ENCODE results near the gene GPC4. TPM values are rescaled to one million over a fixed set of nuclear protein-coding genes. Genes with fewer than 3 reads are reported as not detected.

GPC4 gene
- total RNA-seq, 2 donors from 2014 or later: 8.0 to 15.2 TPM

GRCh38 chrX:133269168-133269567, 146.1 kb downstream of the GPC4 start:
- DNase-seq (ENCODE audit: low spot score): no peak
- Histone ChIP-seq H3K4me3 (no peak overlapping the region), H3K4me1 (replicated peaks) (no peaks in the 10 kb centered on the region), H3K27ac (no peak overlapping the region), H3K9me3 (no peaks in the 10 kb centered on the region), H3K27me3 (replicated peaks; ENCODE audit: insufficient read depth) (no peaks in the 10 kb centered on the region), H3K36me3 (no peaks in the 10 kb centered on the region)
- 64% methylated on average over 2 of the region's 2 CpGs for WGBS
- intact Hi-C loops (cut with DNase I): no loop called here
- no peak for TF ChIP-seq POLR2A (IDR thresholded peaks at IDR 0.05)
- no peak for TF ChIP-seq CTCF (IDR thresholded peaks at IDR 0.05)
- TF ChIP-seq POLR2AphosphoS5 (IDR thresholded peaks at IDR 0.05): no peak

- H3K4me3 ChIP-seq: no peak overlapping the region
- no peak overlapping the region for H3K27ac ChIP-seq
- no peak for DNase-seq (ENCODE audit: low spot score)
- 98% methylated on average over 2 of the region's 2 CpGs for WGBS
- intact Hi-C loops (cut with DNase I): no loop called here
- TF ChIP-seq POLR2AphosphoS5 (IDR thresholded peaks at IDR 0.05) (no peak), POLR2A (IDR thresholded peaks at IDR 0.05) (no peak), CTCF (IDR thresholded peaks at IDR 0.05) (no peak)
- no peaks in the 10 kb centered on the region for H3K4me1 ChIP-seq (replicated peaks)
- no peaks in the 10 kb centered on the region for H3K27me3 ChIP-seq (replicated peaks; ENCODE audit: insufficient read depth)
- H3K9me3 ChIP-seq: no peaks in the 10 kb centered on the region
- no peaks in the 10 kb centered on the region for H3K36me3 ChIP-seq
These were observed 147.7 kb downstream of the GPC4 start for GRCh38 chrX:133267621-133268020.

GRCh38 chrX:133265331-133265730, 150.0 kb downstream of the GPC4 start:
- WGBS: 23% methylated on average over 12 of the region's 13 CpGs
- intact Hi-C loops (cut with DNase I): no loop called here
- no peaks in the 10 kb centered on the region for H3K36me3 ChIP-seq
- H3K9me3 ChIP-seq: no peaks in the 10 kb centered on the region
- TF ChIP-seq POLR2A (IDR thresholded peaks at IDR 0.05): no peak
- TF ChIP-seq POLR2AphosphoS5 (IDR thresholded peaks at IDR 0.05): no peak
- no peak for TF ChIP-seq CTCF (IDR thresholded peaks at IDR 0.05)
- no peak overlapping the region for H3K4me3 ChIP-seq
- no peak for DNase-seq (ENCODE audit: low spot score)
- no peaks in the 10 kb centered on the region for H3K4me1 ChIP-seq (replicated peaks)
- H3K27ac ChIP-seq: no peak overlapping the region
- H3K27me3 ChIP-seq (replicated peaks; ENCODE audit: insufficient read depth): no peaks in the 10 kb centered on the region

- TF ChIP-seq CTCF (IDR thresholded peaks at IDR 0.05) (no peak), POLR2AphosphoS5 (IDR thresholded peaks at IDR 0.05) (no peak), POLR2A (IDR thresholded peaks at IDR 0.05) (no peak)
- no peaks in the 10 kb centered on the region for H3K4me1 ChIP-seq (replicated peaks)
- H3K27me3 ChIP-seq (replicated peaks; ENCODE audit: insufficient read depth): no peaks in the 10 kb centered on the region
- H3K36me3 ChIP-seq: no peaks in the 10 kb centered on the region
- H3K4me3 ChIP-seq: no peak overlapping the region
- no peaks in the 10 kb centered on the region for H3K9me3 ChIP-seq
- no peak for DNase-seq (ENCODE audit: low spot score)
- intact Hi-C loops (cut with DNase I): no loop called here
- H3K27ac ChIP-seq: no peak overlapping the region
These were observed 156.8 kb downstream of the GPC4 start for GRCh38 chrX:133258481-133258880.

- Histone ChIP-seq H3K27me3 (replicated peaks; ENCODE audit: insufficient read depth) (no peaks in the 10 kb centered on the region), H3K4me1 (replicated peaks) (no peaks in the 10 kb centered on the region), H3K4me3 (no peak overlapping the region), H3K9me3 (no peaks in the 10 kb centered on the region), H3K36me3 (no peaks in the 10 kb centered on the region), H3K27ac (no peak overlapping the region)
- DNase-seq (ENCODE audit: low spot score): no peak
- TF ChIP-seq POLR2A (IDR thresholded peaks at IDR 0.05): no peak
- TF ChIP-seq CTCF (IDR thresholded peaks at IDR 0.05): no peak
- TF ChIP-seq POLR2AphosphoS5 (IDR thresholded peaks at IDR 0.05): no peak
- WGBS: 77% methylated on average over 3 of the region's 3 CpGs
- intact Hi-C loops (cut with DNase I): no loop called here
These were observed 160.6 kb downstream of the GPC4 start for GRCh38 chrX:133254666-133255065.

All from prostate gland (tissue), 2 donors.